ENCODE results near the gene PPP1CC.
"Not testable (repeated sequence)": the region's sequence is repeated elsewhere in the genome, so short reads cannot be mapped to it uniquely, and the experiment has no call there.

Gene PPP1CC

GRCh38 chr12:110725267-110725666, 17.4 kb downstream of the PPP1CC start:
- DNase-seq (ENCODE audit: low spot score) = no peak

DNA sequence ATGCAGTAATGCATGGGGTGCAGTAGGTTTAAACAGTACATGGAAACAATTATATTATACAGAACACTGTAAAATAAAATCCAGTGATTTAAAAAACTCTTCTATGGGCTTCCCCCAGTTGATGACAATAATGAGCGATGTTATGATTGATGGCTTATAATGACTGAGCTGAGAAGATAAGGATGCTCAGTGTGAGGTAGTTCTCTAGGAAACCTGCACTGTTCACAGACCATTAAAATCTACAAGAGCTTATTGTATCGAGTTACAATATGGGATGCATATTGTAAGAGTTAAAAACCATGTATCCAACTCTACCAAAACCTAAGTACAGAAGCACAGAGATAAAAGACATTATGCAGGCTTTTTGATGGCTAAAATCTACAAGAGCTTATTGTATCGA, 19.8 kb downstream of the PPP1CC start:
- DNase-seq (ENCODE audit: low spot score) = not testable (repeated sequence)

GRCh38 chr12:110721570-110721969, 21.1 kb downstream of the PPP1CC start:
- no peak for DNase-seq (ENCODE audit: low spot score)

DNA sequence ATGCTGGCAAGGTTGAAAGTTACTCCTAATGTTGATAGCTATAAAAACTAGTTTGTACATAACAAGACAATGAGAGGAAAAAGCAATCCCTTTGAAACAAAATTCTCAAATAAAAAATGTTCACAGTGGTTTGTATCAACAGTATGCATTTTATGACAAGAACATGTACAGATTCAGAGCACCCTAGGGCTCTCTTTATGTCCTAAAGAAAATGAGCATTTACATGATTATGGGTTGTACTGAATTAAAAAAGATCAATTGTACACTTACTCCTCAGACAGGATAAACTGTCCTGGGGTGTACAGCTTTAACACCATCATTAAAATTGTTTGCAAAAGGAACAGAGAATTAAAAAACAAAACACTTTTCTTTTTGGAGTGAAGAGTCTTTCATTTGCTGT, 22.2 kb downstream of the PPP1CC start:
- no peak for DNase-seq (ENCODE audit: low spot score)

GRCh38 chr12:110718222-110718908, 24.3 kb downstream of the PPP1CC start:
- DNase-seq (ENCODE audit: low spot score) = no peak

GRCh38 chr12:110717037-110717436, 25.7 kb downstream of the PPP1CC start:
- DNase-seq (ENCODE audit: low spot score) = no peak

- DNase-seq (ENCODE audit: low spot score) = no peak
Observed at GRCh38 chr12:110708917-110709316, 33.8 kb downstream of the PPP1CC start.

- no peak for DNase-seq (ENCODE audit: low spot score)
Observed at GRCh38 chr12:110705309-110705708, 37.4 kb downstream of the PPP1CC start.

GRCh38 chr12:110704750-110705149, 37.9 kb downstream of the PPP1CC start:
- DNase-seq (ENCODE audit: low spot score) = no peak

GRCh38 chr12:110704231-110704630, 38.5 kb downstream of the PPP1CC start:
- DNase-seq (ENCODE audit: low spot score) = no peak

GRCh38 chr12:110702081-110702480, 40.6 kb downstream of the PPP1CC start:
- no peak for DNase-seq (ENCODE audit: low spot score)

- no peak for DNase-seq (ENCODE audit: low spot score)
Observed at GRCh38 chr12:110699591-110700445, 42.9 kb downstream of the PPP1CC start.

GRCh38 chr12:110698171-110698902, 44.4 kb downstream of the PPP1CC start:
- peak; percentile 39 for DNase-seq (ENCODE audit: low spot score)

- DNase-seq (ENCODE audit: low spot score) = no peak
Observed at GRCh38 chr12:110697236-110697635, 45.5 kb downstream of the PPP1CC start.

DNA sequence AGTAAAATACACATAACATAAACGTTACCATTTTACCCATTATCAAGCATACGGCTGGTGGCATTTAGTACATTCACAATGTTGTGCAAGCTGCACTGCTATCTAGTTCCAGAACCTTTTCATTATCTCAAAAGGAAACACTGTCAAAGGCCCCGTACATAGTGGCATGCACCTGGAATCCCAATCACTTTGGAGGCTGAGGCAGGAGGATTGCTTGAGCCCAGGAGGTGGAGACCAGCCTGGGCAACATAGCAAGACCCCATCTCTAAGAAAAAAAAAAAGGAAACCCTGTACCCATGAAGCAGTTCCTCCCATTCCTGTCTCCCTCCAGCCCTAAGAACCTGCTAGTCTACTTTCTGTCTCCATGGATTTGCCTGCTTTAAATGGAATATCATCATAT, 46.4 kb downstream of the PPP1CC start:
- DNase-seq (ENCODE audit: low spot score) = no peak

DNA sequence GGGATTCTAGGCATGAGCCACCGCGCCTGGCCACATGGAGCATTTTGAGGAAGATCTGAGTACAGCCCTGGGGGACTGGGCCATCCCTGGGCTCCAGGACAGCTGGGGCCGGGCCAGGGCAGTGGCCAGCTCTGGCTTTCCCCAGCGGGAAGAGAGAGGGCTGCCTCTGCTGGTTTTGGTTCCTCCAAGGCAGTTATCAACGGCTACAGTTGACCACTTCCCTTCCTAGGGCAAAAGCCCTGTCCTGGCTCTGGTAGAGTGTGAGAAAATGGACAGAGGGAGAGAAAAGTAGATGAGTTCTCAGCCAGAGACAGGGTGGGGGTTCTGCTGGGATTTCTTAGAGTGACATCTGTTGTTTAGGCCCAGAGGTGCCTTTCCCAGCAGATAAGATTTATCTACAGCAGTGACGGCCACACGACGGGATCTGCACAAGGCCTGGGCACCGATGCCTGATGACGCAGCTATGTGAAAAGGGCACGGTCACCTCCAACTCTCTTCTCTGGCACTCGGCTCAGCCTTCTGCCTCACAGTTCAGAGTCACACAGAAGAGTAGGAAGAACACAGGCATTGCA, 48.3 kb downstream of the PPP1CC start:
- no peak for DNase-seq (ENCODE audit: low spot score)

- DNase-seq (ENCODE audit: low spot score) = no peak
Observed at GRCh38 chr12:110693731-110694130, 49.0 kb downstream of the PPP1CC start.

GRCh38 chr12:110690127-110690430, 52.6 kb downstream of the PPP1CC start:
- no peak for DNase-seq (ENCODE audit: low spot score)

GRCh38 chr12:110689281-110690126, 53.2 kb downstream of the PPP1CC start:
- no peak for DNase-seq (ENCODE audit: low spot score)

GRCh38 chr12:110688446-110689280, 54.0 kb downstream of the PPP1CC start, which contains the start of gene HVCN1:
HVCN1 (minus strand) TSS chr12:110689115; CDS start chr12:110683245, 5,870 bp downstream.
- no peak for DNase-seq (ENCODE audit: low spot score)

All from COLO829 (cell line).